NT2/D1 (cell line): ENCODE measurements around the gene SUPT5H.

ENCODE experiments used
- DNase-seq: peaks from one replicate; pipeline ENCODE4 v3.0.0-alpha.2; 2011; ENCODE audit warnings: low read depth, low spot score
- H3K27me3 ChIP-seq: 2 replicates; pipeline ENCODE4 v1.6.0; 2011; ENCODE audit warnings: mild to moderate bottlenecking; ENCODE audit not compliant: insufficient read length, insufficient read depth
- H3K36me3 ChIP-seq: 2 replicates; pipeline ENCODE4 v1.6.1; 2011; ENCODE audit warnings: mild to moderate bottlenecking, low read length, mixed read lengths; ENCODE audit not compliant: insufficient read depth, insufficient read length
- H3K4me1 ChIP-seq: 2 replicates; pipeline ENCODE4 v1.5.1; 2011; ENCODE audit not compliant: insufficient read depth, insufficient read length
- H3K4me3 ChIP-seq: 2 replicates; pipeline ENCODE4 v1.5.1; 2011; ENCODE audit warnings: low read depth; ENCODE audit not compliant: insufficient read length
- H3K9ac ChIP-seq: 2 replicates; pipeline ENCODE4 v1.6.0; 2011; ENCODE audit warnings: low read depth; ENCODE audit not compliant: insufficient read length
- H3K9me3 ChIP-seq: 2 replicates; pipeline ENCODE4 v1.5.1; 2011; ENCODE audit warnings: mild to moderate bottlenecking, low read length; ENCODE audit not compliant: insufficient read depth
- SUZ12 ChIP-seq: IDR thresholded peaks from 2 replicates; pipeline ENCODE4 v1.6.1; 2011; ENCODE audit not compliant: insufficient read length, insufficient read depth; ENCODE audit errors: extremely low read depth
- YY1 ChIP-seq: IDR thresholded peaks from 2 replicates; pipeline ENCODE4 v1.6.1; 2011; ENCODE audit not compliant: insufficient read length, insufficient read depth
- ZNF274 ChIP-seq: IDR thresholded peaks from 2 replicates; pipeline ENCODE4 v1.6.1; 2011; ENCODE audit warnings: mild to moderate bottlenecking, low read depth, low read length

The SUPT5H gene

GRCh38 chr19:39410831-39411080 lies 34.6 kb upstream of the SUPT5H start:
- TF ChIP-seq ZNF274 (no peak), SUZ12 (no peak), YY1 (no peak)
- Histone ChIP-seq H3K4me3 (no peak overlapping the region), H3K9ac (no peak overlapping the region), H3K27me3 (no peaks in the 10 kb centered on the region), H3K36me3 (peaks cover 22% of the 10 kb centered on the region), H3K9me3 (no peaks in the 10 kb centered on the region), H3K4me1 (peaks cover 18% of the 10 kb centered on the region)
- no peak for DNase-seq

- Histone ChIP-seq H3K4me3 (no peak overlapping the region), H3K9ac (no peak overlapping the region), H3K36me3 (peaks cover 27% of the 10 kb centered on the region), H3K27me3 (no peaks in the 10 kb centered on the region), H3K9me3 (no peaks in the 10 kb centered on the region), H3K4me1 (peaks cover 18% of the 10 kb centered on the region)
- DNase-seq = no peak
- TF ChIP-seq ZNF274 = no peak
- TF ChIP-seq YY1 = no peak
- no peak for TF ChIP-seq SUZ12
These were observed 34.1 kb upstream of the SUPT5H start for GRCh38 chr19:39411081-39411831.

- H3K4me1 ChIP-seq = peaks cover 20% of the 10 kb centered on the region
These were observed 33.6 kb upstream of the SUPT5H start for GRCh38 chr19:39411832-39412099.

GRCh38 chr19:39412100-39412866 lies 33.1 kb upstream of the SUPT5H start, which contains the start of gene PLEKHG2:
Gene PLEKHG2, plus strand, starts transcription at chr19:39412669. Its CDS starts 1,418 bp downstream, at chr19:39414087.
- Histone ChIP-seq H3K36me3 (peaks cover 36% of the 10 kb centered on the region), H3K4me3 (peak within 1 kb of the TSS; percentile 88), H3K4me1 (peaks cover 20% of the 10 kb centered on the region), H3K9ac (peak within 1 kb of the TSS; percentile 87), H3K27me3 (no peaks in the 10 kb centered on the region), H3K9me3 (no peaks in the 10 kb centered on the region)
- peak; percentile 97 for DNase-seq
- no peak for TF ChIP-seq ZNF274
- no peak for TF ChIP-seq YY1
- no peak for TF ChIP-seq SUZ12

More at GRCh38 chr19:39411832-39412099, 33.6 kb upstream of the SUPT5H start:
- no peak for DNase-seq
- Histone ChIP-seq H3K36me3 (peaks cover 31% of the 10 kb centered on the region), H3K4me3 (peak overlapping the region; percentile 28), H3K9me3 (no peaks in the 10 kb centered on the region), H3K9ac (peak overlapping the region; percentile 62), H3K27me3 (no peaks in the 10 kb centered on the region)
- TF ChIP-seq ZNF274 (no peak), SUZ12 (no peak), YY1 (no peak)

DNA sequence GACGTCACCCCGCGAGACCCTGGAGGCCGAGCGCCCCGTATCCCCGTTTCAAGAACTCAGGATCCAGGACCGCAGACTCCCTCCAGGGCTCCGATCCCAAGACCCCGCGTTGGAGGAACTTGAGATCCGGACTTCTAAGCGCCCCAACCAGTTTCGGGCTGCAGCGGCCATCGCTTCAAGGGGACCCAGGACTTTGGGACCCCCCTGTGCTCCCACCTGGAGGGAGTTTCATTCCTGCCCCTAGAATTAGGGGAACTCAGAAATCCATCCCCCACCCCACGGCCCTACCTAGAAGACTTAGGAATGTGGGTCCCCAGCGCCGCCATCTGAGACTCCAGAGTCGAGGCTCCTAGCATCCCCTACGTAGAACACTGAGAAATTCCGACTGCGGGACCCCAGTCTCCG lies 32.5 kb upstream of the SUPT5H start:
- peaks cover 16% of the 10 kb centered on the region for H3K4me1 ChIP-seq
- DNase-seq = no peak
- no peaks in the 10 kb centered on the region for H3K9me3 ChIP-seq
- peaks cover 41% of the 10 kb centered on the region for H3K36me3 ChIP-seq
- H3K9ac ChIP-seq = peak overlapping the region; percentile 87
- no peaks in the 10 kb centered on the region for H3K27me3 ChIP-seq
- peak overlapping the region; percentile 88 for H3K4me3 ChIP-seq
- TF ChIP-seq ZNF274 (no peak), SUZ12 (no peak), YY1 (no peak)

- TF ChIP-seq SUZ12 (no peak), YY1 (no peak), ZNF274 (no peak)
- Histone ChIP-seq H3K4me3 (peak overlapping the region; percentile 88), H3K36me3 (peaks cover 40% of the 10 kb centered on the region), H3K9ac (peak overlapping the region; percentile 87), H3K27me3 (no peaks in the 10 kb centered on the region), H3K4me1 (peaks cover 16% of the 10 kb centered on the region), H3K9me3 (no peaks in the 10 kb centered on the region)
- no peak for DNase-seq
These were observed 32.0 kb upstream of the SUPT5H start for GRCh38 chr19:39413272-39413910.

GRCh38 chr19:39413911-39414608 lies 31.3 kb upstream of the SUPT5H start:
- peaks cover 14% of the 10 kb centered on the region for H3K4me1 ChIP-seq
- peak overlapping the region; percentile 82 for H3K9ac ChIP-seq

More at GRCh38 chr19:39413911-39414608, 31.3 kb upstream of the SUPT5H start:
- H3K36me3 ChIP-seq = peaks cover 42% of the 10 kb centered on the region
- H3K4me3 ChIP-seq = peak overlapping the region; percentile 88
- H3K27me3 ChIP-seq = no peaks in the 10 kb centered on the region
- DNase-seq = no peak
- H3K9me3 ChIP-seq = no peaks in the 10 kb centered on the region
- TF ChIP-seq SUZ12 (no peak), ZNF274 (no peak), YY1 (no peak)
